Stimulated activated CD8-positive, alpha-beta memory T cell treated with anti-CD3 and anti-CD28 coated beads, Interleukin-4, amount 100 ng/mL, for 24 hours (primary cell): ENCODE data around the gene HLX.

ENCODE experiments used
- DNase-seq: peaks from one replicate; pipeline ENCODE4 v3.0.0-alpha.2; 2020; ENCODE audit warnings: low read depth

Gene HLX

GRCh38 chr1:220879076-220879508 is at the start of gene HLX:
TSS of gene HLX (plus strand) at chr1:220879443. CDS start at chr1:220879858, 415 bp downstream.
- peak; percentile 12 for DNase-seq

- DNase-seq, result no peak
These were observed 45.8 kb upstream of the HLX start for GRCh38 chr1:220833436-220833835.

DNA sequence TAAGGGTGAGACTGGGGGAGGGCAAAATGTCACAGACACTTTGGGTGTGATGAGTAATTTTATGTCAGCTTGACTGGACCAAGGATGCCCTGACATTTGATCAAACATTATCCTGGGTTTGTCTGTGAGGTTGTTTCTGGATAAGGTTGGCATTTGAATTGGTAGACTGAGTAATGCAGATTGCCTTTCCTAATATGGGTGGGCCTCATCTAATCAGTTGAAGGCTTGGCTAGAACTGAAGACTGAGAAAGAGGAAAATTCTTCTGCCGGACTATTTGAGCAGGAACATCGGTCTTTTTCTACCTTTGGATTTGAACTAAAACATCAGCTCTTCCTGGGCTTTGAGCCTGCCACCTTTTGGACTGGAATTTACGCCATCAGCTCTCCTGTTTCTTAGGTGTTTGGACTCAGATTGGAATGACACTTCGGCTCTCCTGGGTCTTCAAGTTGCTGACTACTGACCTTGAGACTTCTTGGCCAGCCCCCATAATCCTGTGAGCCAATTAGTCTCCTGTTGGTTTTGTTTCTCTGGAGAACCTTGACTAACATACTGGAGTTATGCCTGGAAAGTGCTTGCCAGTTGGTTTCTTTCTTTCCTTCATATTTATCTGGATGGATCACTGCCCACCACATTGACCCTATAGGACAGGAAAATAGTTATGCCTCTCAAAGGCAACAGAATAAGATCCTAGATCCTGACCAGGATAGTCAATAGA is 44.9 kb upstream of the HLX start:
- no peak for DNase-seq

DNA sequence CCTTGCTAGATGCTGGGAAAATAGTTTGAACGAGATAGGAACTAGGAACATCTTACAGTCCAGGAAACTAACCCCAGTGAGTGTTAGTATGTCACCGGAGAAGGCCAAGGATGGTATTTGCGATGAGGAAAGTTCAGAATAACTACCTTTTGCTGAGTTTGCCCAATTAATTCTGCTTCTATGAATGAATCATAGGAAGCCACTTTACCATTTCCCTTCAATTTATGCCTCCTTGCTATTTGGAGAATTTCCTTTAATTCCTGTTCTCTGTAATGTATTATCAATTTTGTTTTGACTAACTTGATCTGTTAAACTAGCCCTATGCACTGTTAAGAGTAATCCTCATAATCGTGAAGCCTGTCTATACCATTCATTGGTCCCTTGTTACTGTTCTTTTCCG is 40.7 kb upstream of the HLX start:
- no peak for DNase-seq

DNA sequence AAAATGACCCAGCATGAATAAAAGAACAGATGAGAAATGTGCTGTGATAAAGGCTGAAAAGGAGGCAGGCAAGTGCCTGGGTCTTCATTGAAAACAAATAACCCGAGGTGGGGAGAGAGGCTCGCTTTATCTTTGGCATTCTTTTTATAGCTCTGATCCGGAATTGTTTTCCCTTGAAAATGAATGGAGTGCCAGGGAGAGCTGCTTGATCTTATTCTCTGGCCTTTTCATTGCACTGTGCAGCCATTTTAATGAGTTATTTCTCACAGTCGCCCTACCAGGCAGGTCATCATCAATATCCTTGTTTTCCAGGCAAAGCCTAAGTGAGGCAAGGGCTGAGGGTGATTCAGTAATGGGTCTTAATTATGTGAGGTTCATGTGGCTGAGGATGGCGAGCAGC is 39.8 kb upstream of the HLX start:
- no peak for DNase-seq

DNA sequence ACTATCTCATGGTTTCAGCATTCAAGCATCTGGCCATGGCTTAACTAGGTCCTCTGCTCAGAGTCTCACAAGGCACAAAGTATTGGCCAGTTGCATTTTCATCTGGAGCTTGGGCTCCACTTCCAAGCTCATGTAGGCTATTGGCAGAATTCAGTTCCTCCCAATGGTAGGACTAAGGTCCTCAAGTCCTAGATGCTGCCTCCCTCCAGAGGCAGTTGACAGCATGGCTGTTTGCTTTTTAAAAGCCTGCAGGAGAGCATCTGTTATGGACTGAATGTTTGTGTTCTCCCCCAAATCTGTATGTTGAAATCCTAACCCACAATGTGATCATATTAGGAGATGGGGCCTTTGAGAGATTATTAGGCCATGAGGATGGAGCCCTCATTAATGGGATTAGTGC is 38.0 kb upstream of the HLX start:
- no peak for DNase-seq

GRCh38 chr1:220843481-220844011 is 35.7 kb upstream of the HLX start:
- DNase-seq, result no peak

GRCh38 chr1:220852408-220852807 is 26.8 kb upstream of the HLX start:
- DNase-seq, result no peak

DNA sequence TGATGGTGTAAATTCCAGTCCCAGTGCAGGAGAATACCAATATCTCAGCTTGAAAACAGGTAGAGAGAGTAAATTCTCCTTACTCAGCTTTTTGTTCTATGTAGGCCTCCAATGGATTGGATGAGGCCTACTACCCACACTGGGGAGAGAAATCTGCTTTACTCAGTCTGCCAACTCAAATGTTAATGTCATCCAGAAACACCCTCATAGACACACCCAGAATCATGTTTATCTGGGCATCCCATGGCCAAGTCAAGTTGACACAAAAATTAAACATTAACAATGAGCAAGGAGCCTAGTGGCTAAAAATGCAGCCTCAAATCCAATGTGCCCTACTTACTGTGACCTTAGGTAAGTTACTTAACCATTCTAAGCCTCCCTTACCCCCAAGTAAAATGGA is 6.9 kb upstream of the HLX start:
- no peak for DNase-seq

DNA sequence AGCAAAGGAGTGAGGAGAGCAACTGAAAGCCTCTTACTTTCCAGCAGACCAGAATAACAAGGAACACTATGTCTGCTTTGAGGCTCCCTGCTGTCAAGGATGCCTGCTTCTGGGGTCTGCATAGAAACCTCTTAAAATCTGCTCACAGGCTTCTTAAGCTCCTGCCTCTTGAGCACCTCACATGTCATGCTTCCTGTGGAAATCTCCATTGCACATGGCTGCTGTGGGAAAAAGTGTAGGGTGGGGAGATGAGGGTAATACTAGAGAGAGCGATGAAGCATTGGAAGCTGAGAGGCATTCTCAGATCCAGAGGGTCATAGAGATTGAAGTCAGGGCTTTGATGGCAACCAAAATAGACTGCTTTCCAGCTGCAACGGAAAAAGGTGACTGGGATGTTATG is 6.2 kb upstream of the HLX start:
- no peak for DNase-seq

GRCh38 chr1:220873868-220874655 is 5.2 kb upstream of the HLX start:
- no peak for DNase-seq

GRCh38 chr1:220875260-220875659 is 4.0 kb upstream of the HLX start:
- no peak for DNase-seq

DNA sequence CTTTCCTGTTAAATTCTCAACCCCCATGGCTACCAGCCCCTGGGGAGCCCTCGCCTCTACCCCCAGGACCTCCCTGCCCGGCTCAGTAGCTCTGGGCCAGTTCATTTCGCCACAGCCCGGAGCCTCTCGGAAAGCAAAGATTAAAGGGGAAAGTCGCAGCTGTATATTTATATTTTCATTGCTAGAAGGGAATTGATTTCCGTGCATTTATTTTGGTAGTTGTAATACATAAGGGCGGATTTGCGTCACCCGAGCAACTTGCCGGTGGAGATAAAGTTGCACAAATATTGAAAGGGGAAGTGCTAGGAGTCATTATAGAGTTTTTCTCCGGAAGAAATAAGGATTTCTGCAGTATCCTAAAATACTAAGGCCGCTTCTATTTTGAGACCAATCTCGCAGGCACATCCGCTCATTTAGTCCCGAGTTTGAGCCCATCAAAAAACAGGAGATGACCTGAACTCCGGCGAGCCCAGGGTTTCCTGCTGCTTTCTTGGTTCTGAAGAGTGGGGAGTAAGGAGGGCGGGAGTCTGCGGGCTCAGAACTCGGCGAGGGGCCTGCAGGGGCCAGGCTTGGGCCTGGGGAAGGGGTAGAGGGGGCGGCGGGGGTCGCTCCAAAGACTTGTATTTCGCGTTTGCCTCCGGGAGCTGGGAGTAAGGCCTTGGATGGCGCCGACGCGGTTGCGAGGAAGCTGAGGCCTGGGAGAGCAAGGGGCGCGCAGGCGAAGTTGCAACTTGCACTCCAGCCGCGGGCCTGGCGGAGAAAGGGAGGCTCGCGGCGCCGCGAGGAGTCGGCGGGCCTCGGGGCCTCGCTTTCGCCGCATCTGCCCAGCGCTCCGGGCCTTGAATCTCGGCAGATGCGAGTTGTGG is 2.5 kb upstream of the HLX start:
- no peak for DNase-seq

DNA sequence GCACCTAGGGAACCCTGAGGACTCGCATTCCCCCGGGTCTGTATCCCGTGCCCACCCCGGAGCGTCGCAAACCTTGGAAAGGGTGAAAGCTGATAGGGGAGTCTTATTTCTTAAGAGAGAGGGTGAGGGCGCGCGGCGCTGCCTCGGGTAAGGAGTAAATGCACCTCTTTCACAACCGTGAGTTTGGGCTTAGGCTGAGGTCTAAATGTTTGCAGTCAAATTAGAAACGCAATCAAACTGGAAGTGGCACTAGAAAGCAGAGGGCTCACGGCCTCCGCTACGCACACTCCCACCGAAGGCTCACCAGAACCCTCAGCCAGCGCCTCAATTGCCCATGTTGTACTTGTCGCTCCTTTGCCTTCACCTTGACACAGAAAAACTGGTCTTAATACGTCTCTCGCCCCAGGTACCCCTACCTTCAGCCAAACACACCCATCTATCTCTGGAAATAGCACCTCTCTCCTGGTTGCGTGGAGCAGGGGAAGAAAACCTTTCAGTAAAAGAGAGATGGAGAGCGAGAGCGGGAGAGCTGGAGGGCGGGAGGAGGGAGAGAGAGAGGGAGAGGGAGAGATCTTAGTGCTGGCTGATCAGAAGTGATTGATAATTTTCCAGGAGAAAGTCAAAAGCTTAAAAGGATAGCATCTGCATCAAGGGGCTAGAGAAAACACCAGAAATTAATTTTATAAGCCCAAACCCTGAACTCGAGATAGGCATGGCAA is 1.7 kb upstream of the HLX start:
- no peak for DNase-seq

- DNase-seq, result no peak
These were observed 810 bp upstream of the HLX start for GRCh38 chr1:220878191-220879075.

DNA sequence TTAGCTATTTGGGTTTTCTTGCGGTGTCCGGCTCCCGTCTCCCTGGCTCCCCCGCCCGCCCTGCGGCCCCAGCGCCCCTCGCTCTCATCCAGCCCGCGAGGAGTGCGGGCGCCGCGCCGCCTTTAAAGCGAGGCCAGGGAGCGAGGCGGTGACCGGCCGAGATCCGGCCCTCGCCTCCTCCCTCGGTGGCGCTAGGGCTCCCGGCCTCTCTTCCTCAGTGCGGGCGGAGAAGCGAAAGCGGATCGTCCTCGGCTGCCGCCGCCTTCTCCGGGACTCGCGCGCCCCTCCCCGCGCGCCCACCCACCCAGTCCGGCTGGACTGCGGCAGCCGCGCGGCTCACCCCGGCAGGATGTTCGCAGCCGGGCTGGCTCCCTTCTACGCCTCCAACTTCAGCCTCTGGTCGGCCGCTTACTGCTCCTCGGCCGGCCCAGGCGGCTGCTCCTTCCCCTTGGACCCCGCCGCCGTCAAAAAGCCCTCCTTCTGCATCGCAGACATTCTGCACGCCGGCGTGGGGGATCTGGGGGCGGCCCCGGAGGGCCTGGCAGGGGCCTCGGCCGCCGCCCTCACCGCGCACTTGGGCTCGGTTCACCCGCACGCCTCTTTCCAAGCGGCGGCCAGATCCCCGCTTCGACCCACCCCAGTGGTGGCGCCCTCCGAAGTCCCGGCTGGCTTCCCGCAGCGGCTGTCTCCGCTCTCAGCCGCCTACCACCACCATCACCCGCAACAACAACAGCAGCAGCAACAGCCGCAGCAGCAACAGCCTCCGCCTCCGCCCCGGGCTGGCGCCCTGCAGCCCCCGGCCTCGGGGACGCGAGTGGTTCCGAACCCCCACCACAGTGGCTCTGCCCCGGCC is 492 bp downstream of the HLX start:
- DNase-seq, result no peak

DNA sequence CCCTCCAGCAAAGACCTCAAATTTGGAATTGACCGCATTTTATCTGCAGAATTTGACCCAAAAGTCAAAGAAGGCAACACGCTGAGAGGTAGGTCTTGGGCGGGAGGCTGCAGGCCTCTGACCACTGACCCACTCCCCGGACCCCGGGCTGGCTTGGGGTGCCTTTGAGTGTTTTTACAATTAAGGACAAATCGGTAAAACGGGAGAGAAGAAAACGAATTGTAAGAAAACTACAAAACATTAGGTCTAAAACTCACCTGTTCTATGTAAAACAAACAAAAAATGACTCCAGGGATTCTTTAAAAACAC is 1.1 kb downstream of the HLX start:
- DNase-seq, result no peak

- no peak for DNase-seq
These were observed 1.7 kb downstream of the HLX start for GRCh38 chr1:220880726-220881506.
